Uterus (tissue), 2 donors: ENCODE data around the gene GRIK2.

ENCODE experiments used
- POLR2A ChIP-seq, 2 donors: fragments of 450-650 bp; IDR thresholded peaks; one replicate each; pipeline ENCODE4 v1.6.1; 2016; ENCODE audit warnings: antibody characterized with exemption in 2 of 2, mild to moderate bottlenecking in 1 of 2, moderate library complexity in 1 of 2
- TF ChIP-seq, protein P1 (sequence below), 4 experiments: fragments of 200-600 bp in 2 of 4; fragments of 450-650 bp in 2 of 4; sonication (generic) in 2 of 4; IDR thresholded peaks; one replicate each; pipeline ENCODE4 v1.5.1; 2016 to 2019; ENCODE audit warnings: antibody characterized with exemption in 4 of 4, mild to moderate bottlenecking in 2 of 4, moderate library complexity in 1 of 4

DNA sequence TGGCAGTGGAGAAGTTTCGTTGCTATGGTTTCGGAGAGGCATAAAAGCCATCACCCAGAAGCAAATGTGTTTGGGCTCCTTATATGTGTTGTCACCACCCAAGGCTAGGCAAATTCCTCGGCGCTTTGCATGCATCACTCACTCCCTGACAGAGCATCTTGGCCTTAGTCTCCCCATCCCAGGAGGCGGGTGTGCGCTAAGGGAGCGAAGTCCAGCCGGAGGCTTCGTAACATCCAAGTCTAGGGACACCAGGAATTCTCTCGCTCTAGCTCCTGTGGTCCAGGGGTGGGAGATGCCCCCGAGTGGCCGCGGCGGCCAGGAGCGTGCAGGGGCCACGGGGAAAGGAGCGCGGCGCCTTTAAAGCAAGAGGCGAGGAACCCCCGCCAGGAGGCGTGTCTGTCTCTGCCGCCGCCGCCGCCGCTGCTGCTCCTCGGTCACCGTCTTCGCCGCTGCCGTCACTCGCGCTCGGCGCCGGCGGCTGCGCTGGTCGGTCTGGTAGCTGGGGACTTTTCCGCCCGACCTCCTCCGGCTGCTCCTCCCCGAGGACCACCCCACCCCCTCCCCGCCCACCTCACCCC lies at the start of gene GRIK2:
- TF ChIP-seq, protein P1, sequence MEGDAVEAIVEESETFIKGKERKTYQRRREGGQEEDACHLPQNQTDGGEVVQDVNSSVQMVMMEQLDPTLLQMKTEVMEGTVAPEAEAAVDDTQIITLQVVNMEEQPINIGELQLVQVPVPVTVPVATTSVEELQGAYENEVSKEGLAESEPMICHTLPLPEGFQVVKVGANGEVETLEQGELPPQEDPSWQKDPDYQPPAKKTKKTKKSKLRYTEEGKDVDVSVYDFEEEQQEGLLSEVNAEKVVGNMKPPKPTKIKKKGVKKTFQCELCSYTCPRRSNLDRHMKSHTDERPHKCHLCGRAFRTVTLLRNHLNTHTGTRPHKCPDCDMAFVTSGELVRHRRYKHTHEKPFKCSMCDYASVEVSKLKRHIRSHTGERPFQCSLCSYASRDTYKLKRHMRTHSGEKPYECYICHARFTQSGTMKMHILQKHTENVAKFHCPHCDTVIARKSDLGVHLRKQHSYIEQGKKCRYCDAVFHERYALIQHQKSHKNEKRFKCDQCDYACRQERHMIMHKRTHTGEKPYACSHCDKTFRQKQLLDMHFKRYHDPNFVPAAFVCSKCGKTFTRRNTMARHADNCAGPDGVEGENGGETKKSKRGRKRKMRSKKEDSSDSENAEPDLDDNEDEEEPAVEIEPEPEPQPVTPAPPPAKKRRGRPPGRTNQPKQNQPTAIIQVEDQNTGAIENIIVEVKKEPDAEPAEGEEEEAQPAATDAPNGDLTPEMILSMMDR (IDR thresholded peaks at IDR 0.05): no peak
- no peak for TF ChIP-seq POLR2A (IDR thresholded peaks at IDR 0.05)
